Epithelial cell of prostate (primary cell): ENCODE results near the gene INSYN1.

Experiments
- DNase-seq: peaks from one replicate; pipeline ENCODE4 v3.0.0-alpha.2; 2011; ENCODE audit warnings: low read depth, low spot score
- H3K27ac ChIP-seq: fragments of 450-650 bp; 2 replicates; pipeline ENCODE4 v1.5.1; 2017; ENCODE audit warnings: mild to moderate bottlenecking

INSYN1 gene

DNA sequence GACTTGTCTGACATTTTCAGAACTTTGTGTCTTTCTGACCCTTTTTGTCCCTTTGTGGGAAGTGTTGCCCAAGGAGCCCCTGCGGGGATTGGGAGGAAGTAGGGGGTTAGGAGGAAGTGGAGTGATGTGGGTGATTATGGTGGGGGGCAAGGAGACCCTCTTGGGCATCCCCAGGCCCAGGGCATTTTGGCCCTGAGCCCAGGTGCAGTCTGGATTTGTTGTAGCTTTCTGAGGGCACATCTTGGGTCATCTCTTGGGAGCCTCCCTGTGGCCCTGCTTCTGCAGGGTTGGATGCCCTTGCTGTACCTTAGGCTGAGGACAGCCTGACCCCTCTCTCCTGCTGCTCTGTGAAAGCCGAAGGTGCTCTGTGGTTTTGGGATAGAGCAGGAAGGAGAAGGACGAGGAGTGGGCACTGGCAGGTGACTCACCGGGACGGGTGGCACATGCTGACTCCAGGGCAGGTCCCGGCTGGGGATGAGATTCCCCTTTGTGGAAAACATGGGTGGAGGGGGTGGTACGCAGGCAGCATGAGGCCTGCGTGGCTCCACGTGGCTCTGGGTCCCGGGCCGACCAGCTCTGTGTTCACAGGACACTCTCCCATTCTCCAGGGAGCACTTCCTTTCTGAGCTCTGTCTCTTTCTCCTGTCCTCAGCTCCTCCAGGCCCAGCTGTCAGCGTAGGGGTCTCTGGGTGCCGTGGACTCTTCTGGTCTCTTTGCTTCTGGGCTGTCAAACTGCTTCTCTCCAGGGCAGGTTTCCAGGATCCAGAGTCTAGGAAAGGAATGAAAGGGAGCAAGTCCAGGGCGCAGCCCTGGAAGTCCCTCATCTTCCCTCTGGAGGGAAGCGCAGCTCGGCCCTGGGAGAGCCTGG, 57.1 kb downstream of the INSYN1 start:
- peak overlapping the region; percentile 69 for H3K27ac ChIP-seq
- no peak for DNase-seq

DNA sequence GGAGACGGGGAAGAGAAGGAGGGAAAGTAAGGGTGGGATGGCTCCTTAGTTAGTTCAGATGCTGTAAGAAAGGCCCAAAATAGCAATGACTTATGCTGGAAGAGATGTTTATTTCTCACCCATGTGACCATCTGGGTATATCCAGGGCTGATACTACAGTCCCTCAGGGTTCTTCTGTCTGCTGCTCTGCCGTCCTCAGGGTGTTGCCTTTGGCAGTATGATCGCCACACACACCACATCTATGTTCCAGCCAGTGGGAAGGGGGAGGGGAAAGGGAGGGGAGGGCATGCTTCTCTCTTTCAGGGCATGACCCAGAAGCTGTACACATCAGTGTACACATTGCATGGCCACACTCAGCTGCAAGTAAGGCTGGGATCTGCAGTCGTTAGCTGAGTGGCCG, 58.7 kb downstream of the INSYN1 start:
- DNase-seq: no peak
- no peak overlapping the region for H3K27ac ChIP-seq

DNA sequence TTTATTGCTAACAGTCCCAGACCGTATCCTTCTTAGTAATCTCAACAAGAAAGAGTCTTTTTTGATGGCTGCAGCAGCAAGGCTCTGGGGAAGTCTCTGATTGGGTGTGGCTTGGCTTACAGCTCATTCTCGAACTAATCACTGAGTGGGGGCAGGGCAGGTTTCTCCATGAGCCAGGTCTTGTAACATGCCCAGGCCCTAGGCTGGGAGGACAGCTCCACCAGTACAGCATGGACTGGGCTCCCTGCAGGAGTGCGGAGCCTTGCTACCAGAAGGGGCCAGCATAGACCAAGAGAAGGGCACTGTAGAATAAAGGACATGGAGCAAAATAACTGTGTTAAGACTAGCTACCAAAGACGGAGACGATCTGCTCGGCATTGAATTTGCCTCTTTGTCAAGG, 61.8 kb downstream of the INSYN1 start:
- no peak for DNase-seq

DNA sequence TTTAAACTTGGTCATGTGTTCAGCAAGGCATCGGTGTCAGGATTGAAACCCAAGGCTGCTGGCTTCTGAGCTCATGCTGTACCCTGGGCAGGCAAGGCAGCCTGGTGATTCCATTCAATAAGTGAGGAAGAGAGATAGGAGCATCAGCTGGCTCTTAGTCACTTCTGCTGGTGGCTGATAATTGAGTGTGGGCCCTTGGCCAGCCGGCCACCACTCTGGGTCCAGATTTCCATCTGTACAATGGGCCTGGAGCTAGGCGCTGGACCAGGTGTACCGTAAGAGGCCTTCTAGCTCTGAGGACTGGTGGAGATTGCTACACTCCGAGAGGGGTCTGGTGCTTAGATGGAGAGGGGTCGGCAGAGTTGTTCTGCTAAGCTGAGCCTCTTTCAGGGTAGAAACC, 64.7 kb downstream of the INSYN1 start:
- no peak for DNase-seq
- peak overlapping the region; percentile 57 for H3K27ac ChIP-seq

More for the DNA sequence above, 61.8 kb downstream of the INSYN1 start:
- H3K27ac ChIP-seq: no peak overlapping the region

DNA sequence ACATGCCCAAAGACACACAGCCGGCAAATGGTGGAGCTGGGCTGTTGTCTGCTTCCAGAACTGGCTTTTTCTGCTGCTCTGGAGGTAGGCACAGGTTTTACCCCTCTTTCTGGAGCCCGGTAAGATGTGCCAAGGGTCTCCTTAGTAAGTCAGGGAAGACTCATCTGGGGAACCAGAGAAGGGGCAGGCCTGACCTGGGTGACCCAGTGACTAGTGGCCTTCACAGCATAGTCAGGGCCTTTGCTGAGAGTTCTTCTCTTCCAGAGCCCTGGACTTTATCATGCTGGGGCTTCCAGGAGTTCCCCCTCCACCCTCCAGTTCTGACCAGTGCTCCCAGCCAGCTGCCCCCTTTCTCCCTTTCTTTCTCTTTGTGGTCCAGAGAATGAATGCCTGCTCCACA, 65.8 kb downstream of the INSYN1 start:
- no peak overlapping the region for H3K27ac ChIP-seq
- no peak for DNase-seq

DNA sequence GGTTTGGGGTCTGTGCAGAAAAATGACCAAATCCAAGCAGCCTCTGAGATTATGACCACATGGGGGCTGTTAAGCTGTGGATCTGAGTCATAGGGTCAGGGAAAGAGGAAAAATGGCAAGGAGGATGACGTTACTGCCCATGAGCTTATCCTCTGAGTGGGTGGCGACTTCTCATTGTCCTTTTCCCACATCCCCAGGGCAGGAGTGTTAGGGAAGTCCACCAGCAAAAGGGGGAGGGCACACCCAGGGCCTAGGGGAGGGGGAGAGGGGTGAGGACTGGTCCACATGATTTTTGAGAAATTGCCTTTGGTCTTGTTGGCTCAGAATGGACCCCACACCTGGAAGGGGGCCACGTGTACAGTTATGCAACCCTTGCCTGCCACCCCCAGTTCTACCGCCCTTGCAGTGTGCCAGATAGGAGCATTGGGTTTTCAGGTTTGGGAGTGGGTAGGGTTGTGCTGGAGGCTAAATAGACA, 66.3 kb downstream of the INSYN1 start:
- no peak overlapping the region for H3K27ac ChIP-seq
- DNase-seq: no peak

DNA sequence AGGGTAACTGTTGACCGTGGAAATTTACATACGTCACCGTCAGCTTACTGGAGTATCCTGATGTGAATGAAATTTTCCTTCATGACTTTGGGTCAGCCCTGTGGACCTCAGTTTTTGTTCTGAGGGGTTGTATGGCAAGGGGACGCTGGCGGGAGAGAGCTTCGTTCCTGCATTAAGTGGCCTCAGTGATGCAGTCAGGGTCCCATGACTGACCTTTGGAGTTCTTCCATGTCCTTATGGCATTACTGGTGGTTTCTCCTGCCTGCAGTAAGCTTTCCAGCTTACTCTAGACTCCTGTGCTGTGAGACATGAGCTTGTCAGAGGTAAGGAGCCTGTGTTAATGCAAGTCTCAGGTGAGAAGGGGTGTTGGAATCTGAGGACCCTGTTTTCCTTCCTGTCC, 67.2 kb downstream of the INSYN1 start:
- no peak for DNase-seq
- peak overlapping the region; percentile 66 for H3K27ac ChIP-seq
